Peyer's patch (tissue), 4 donors: Measurements from ENCODE around the gene BCL7B.

ENCODE experiments used
- POLR2A ChIP-seq, 2 donors: fragments of 450-650 bp; IDR thresholded peaks; one replicate each; pipeline ENCODE4 v1.5.1; 2017; ENCODE audit warnings: antibody characterized with exemption in 2 of 2, mild to moderate bottlenecking in 2 of 2, moderate library complexity in 2 of 2
- TF ChIP-seq, protein P1 (sequence below), 6 experiments: fragments of 450-650 bp in 4 of 6; fragments of 200-600 bp in 2 of 6; sonication (generic) in 1 of 6; IDR thresholded peaks; one replicate each; pipeline ENCODE4 v1.5.1; 2017 to 2019; ENCODE audit warnings: antibody characterized with exemption in 6 of 6, mild to moderate bottlenecking in 3 of 6, moderate library complexity in 1 of 6

DNA sequence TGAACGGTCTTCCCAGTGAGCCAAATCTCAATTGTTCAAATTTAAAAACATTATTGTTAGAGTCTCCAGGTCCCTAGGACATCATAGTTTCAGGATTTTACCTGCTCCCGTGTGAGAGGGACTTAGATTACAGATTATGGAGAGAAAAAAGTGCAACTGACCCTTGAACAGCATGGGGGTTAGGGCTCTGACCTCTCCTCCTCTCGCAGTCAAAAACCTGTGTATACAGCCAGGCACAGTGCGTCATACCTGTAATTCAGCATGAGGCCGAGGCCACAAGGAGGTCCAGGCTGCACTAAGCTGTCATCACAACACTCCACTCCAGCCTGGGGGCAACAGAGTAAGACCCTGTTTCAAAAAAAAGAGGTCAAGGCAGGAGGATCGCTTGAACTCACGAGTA lies 60.9 kb downstream of the BCL7B start:
- TF ChIP-seq, protein P1, sequence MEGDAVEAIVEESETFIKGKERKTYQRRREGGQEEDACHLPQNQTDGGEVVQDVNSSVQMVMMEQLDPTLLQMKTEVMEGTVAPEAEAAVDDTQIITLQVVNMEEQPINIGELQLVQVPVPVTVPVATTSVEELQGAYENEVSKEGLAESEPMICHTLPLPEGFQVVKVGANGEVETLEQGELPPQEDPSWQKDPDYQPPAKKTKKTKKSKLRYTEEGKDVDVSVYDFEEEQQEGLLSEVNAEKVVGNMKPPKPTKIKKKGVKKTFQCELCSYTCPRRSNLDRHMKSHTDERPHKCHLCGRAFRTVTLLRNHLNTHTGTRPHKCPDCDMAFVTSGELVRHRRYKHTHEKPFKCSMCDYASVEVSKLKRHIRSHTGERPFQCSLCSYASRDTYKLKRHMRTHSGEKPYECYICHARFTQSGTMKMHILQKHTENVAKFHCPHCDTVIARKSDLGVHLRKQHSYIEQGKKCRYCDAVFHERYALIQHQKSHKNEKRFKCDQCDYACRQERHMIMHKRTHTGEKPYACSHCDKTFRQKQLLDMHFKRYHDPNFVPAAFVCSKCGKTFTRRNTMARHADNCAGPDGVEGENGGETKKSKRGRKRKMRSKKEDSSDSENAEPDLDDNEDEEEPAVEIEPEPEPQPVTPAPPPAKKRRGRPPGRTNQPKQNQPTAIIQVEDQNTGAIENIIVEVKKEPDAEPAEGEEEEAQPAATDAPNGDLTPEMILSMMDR (IDR thresholded peaks at IDR 0.05), result no peak
- no peak for TF ChIP-seq POLR2A (IDR thresholded peaks at IDR 0.05)
